Esophagus muscularis mucosa (tissue), 4 donors: ENCODE data around the gene APMAP. TPM values are rescaled to one million over a fixed set of nuclear protein-coding genes. Genes with fewer than 3 reads are reported as not detected.

ENCODE experiments used
- DNase-seq: peaks from one replicate; pipeline ENCODE4 v3.0.0-alpha.2; 2017; ENCODE audit errors: extremely low spot score
- H3K27ac ChIP-seq, 4 donors: fragments of 200-600 bp; sonication (generic); replicated peaks in 1 of 4; 1 replicate in 3 of 4; 2 replicates in 1 of 4; pipeline ENCODE4 v1.5.1; 2016 to 2019; ENCODE audit warnings: mild to moderate bottlenecking in 1 of 4
- H3K27me3 ChIP-seq, 4 donors: fragments of 200-600 bp; sonication (generic); one replicate each; pipeline versions ENCODE4 v1.5.1 to v1.6.0; 2016 to 2019
- H3K36me3 ChIP-seq, 4 donors: fragments of 200-600 bp; sonication (generic); one replicate each; pipeline ENCODE4 v1.5.1; 2016 to 2019
- H3K4me1 ChIP-seq, 4 donors: fragments of 200-600 bp; sonication (generic); one replicate each; pipeline ENCODE4 v1.5.1; 2016 to 2019
- H3K4me3 ChIP-seq, 4 donors: fragments of 200-600 bp; sonication (generic); 1 replicate in 2 of 4; 2 replicates in 2 of 4; pipeline ENCODE4 v1.5.1; 2016 to 2019; ENCODE audit warnings: mild to moderate bottlenecking in 4 of 4, moderate library complexity in 1 of 4
- H3K9me3 ChIP-seq, 4 donors: fragments of 200-600 bp; sonication (generic); 1 replicate in 3 of 4; 2 replicates in 1 of 4; pipeline ENCODE4 v1.5.1; 2016 to 2019
- CTCF ChIP-seq, 3 experiments: fragments of 200-600 bp in 2 of 3; fragments of 450-650 bp in 1 of 3; sonication (generic) in 2 of 3; IDR thresholded peaks; one replicate each; pipeline ENCODE4 v1.5.1; 2017 to 2019; ENCODE audit warnings: antibody characterized with exemption in 3 of 3, mild to moderate bottlenecking in 2 of 3, moderate library complexity in 1 of 3
- EP300 ChIP-seq: sonication (generic); formaldehyde crosslinking; IDR thresholded peaks from one replicate; pipeline ENCODE4 v1.6.1; 2017; ENCODE audit warnings: antibody characterized with exemption
- POLR2A ChIP-seq: fragments of 450-650 bp; IDR thresholded peaks from one replicate; pipeline ENCODE4 v1.6.1; 2017; ENCODE audit warnings: antibody characterized with exemption, moderate library complexity, mild to moderate bottlenecking, low read depth
- POLR2AphosphoS5 ChIP-seq, 2 donors: sonication (generic); formaldehyde crosslinking; IDR thresholded peaks; one replicate each; pipeline ENCODE4 v1.6.1; 2017; ENCODE audit warnings: antibody characterized with exemption in 2 of 2
- WGBS: methylation state at CpG from one replicate; pipeline ENCODE4 v1.1.5; 2018; 5-methylcytosine and 5-hydroxymethylcytosine counted together
- intact Hi-C: fragments of 100-400 bp; cut with DNase I; formaldehyde crosslinking; loops from one replicate; pipeline ENCODE4 v1.15.1; 2023
- total RNA-seq, 4 donors: library from RNA; depleted of rRNA; stranded (reverse); fragments of >200 nt; gene quantifications; one replicate each; pipeline versions ENCODE4 v1.1.0 to v1.2.1, GENCODE V29; 2016

Gene APMAP
- total RNA-seq, 4 donors from 2014 or later = 21.6 to 35.6 (median 32.5) TPM

DNA sequence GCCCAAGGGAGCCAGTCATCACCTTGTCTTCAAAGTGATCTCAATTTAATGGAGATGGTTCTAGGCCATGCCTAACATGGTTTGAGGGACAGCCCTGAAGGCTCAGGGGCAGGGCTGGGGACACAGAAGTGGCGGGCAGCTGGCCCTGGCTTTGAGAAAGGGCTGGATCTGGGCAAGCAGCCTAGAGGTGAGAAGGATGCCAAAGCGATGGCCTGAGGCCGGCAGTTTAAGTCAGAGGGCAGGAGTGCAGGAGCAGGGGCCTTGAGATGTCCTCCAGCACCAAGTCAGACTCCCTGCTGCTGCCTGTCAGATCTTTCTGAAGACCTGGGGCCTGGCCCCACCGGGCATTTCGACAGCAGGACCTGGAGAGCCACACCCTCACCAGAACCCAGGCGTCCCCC lies 28.4 kb upstream of the APMAP start:
- no peaks in the 10 kb centered on the region for H3K9me3 ChIP-seq
- DNase-seq = no peak
- H3K27me3 ChIP-seq = no peaks in the 10 kb centered on the region
- H3K4me3 ChIP-seq = no peak overlapping the region
- intact Hi-C loops = no loop called here
- no peak overlapping the region for H3K27ac ChIP-seq
- TF ChIP-seq POLR2AphosphoS5 (IDR thresholded peaks at IDR 0.05) = no peak
- no peak for TF ChIP-seq EP300
- H3K4me1 ChIP-seq = peaks cover 17 to 48% (median 33%) of the 10 kb centered on the region in 4 donors
- WGBS = 81% methylated on average over 6 of the region's 6 CpGs
- peaks cover 24 to 80% (median 56%) of the 10 kb centered on the region in 4 donors for H3K36me3 ChIP-seq

GRCh38 chr20:25020345-25020744 lies 27.8 kb upstream of the APMAP start:
- no peak for DNase-seq
- intact Hi-C loops = no loop called here
- Histone ChIP-seq H3K27me3 (no peaks in the 10 kb centered on the region), H3K4me3 (no peak overlapping the region), H3K4me1 (peaks cover 12 to 43% (median 27%) of the 10 kb centered on the region in 4 donors), H3K36me3 (peaks cover 24 to 82% (median 59%) of the 10 kb centered on the region in 4 donors), H3K27ac (no peak overlapping the region), H3K9me3 (no peaks in the 10 kb centered on the region)
- WGBS = 100% methylated on average over 4 of the region's 5 CpGs
- TF ChIP-seq POLR2AphosphoS5 (IDR thresholded peaks at IDR 0.05) (no peak), EP300 (no peak), CTCF (IDR thresholded peaks at IDR 0.05) (no peak), POLR2A (no peak)

GRCh38 chr20:25019381-25020155 lies 27.0 kb upstream of the APMAP start:
- 92% methylated on average over 15 of the region's 16 CpGs for WGBS
- Histone ChIP-seq H3K27ac (no peak overlapping the region), H3K36me3 (peaks cover 24 to 90% (median 66%) of the 10 kb centered on the region in 4 donors), H3K9me3 (no peaks in the 10 kb centered on the region), H3K4me1 (peaks cover 10 to 35% (median 23%) of the 10 kb centered on the region in 4 donors), H3K4me3 (no peak overlapping the region), H3K27me3 (no peaks in the 10 kb centered on the region)
- no peak for DNase-seq
- intact Hi-C loops = no loop called here
- TF ChIP-seq EP300 = no peak
- TF ChIP-seq POLR2AphosphoS5 (IDR thresholded peaks at IDR 0.05) = no peak
- no peak for TF ChIP-seq POLR2A
- TF ChIP-seq CTCF (IDR thresholded peaks at IDR 0.05) = no peak

DNA sequence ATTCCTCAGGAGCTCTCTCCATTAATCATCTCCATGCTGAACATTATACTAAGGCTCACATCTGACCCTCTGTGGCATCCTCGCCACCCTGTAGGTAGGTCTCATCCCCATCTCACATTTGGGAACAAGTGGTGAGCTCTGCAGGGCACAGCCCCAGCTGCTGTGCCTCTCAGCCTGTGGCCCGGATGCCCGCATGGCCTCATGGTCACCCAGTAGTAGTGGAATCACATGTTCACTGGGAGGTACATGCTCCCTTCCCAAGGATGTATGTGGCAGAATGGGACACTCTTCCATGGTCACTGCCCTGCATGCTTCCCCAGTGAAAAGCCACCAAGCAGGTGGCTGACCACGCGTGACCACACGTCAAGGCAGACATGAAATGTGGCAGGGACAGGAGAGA lies 26.3 kb upstream of the APMAP start:
- Histone ChIP-seq H3K9me3 (no peaks in the 10 kb centered on the region), H3K27ac (no peak overlapping the region), H3K4me3 (no peak overlapping the region), H3K36me3 (peaks cover 29 to 92% (median 73%) of the 10 kb centered on the region in 4 donors), H3K4me1 (peaks cover 10 to 33% (median 20%) of the 10 kb centered on the region in 4 donors), H3K27me3 (no peaks in the 10 kb centered on the region)
- intact Hi-C loops = no loop called here
- TF ChIP-seq CTCF (IDR thresholded peaks at IDR 0.05) = no peak
- TF ChIP-seq POLR2AphosphoS5 (IDR thresholded peaks at IDR 0.05) = no peak
- no peak for TF ChIP-seq POLR2A
- TF ChIP-seq EP300 = no peak
- 87% methylated on average over 4 of the region's 6 CpGs for WGBS
- DNase-seq = no peak

GRCh38 chr20:25018425-25018824 lies 25.9 kb upstream of the APMAP start:
- Histone ChIP-seq H3K36me3 (peaks cover 33 to 92% (median 77%) of the 10 kb centered on the region in 4 donors), H3K9me3 (no peaks in the 10 kb centered on the region), H3K4me3 (no peak overlapping the region), H3K4me1 (peaks cover 10 to 31% (median 19%) of the 10 kb centered on the region in 4 donors), H3K27me3 (no peaks in the 10 kb centered on the region), H3K27ac (no peak overlapping the region)
- WGBS = 100% methylated on average over 2 of the region's 2 CpGs
- intact Hi-C loops = no loop called here
- no peak for TF ChIP-seq POLR2A
- no peak for TF ChIP-seq EP300
- no peak for TF ChIP-seq POLR2AphosphoS5 (IDR thresholded peaks at IDR 0.05)
- TF ChIP-seq CTCF (IDR thresholded peaks at IDR 0.05) = no peak
- DNase-seq = no peak
